AG20443 (cell line): ENCODE measurements around the gene NMNAT3.
"Not testable (repeated sequence)": the region's sequence is repeated elsewhere in the genome, so short reads cannot be mapped to it uniquely, and the experiment has no call there.

Source experiments
- DNase-seq: peaks from one replicate; pipeline ENCODE4 v3.0.0; 2012; ENCODE audit warnings: low spot score, mixed read lengths

NMNAT3 gene

DNA sequence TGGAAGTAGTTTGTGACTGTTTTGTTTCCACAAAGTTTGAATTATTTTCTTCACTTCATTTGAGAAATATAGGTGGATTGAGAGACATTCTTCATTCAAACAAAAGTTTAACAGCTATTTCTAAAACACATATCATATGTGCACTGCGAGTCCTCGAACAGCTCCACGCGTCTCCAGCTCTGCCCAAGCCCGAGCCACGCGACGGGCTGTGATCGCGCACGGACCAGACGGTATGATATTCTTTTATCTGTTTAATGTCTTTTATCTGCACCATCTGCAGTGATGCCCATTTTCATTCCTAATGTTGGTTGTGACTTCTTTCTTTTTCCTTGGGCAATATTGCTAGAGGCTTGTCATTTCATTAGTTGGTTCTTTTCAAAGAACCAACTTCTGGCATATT lies 94.1 kb downstream of the NMNAT3 start:
- not testable (repeated sequence) for DNase-seq

DNA sequence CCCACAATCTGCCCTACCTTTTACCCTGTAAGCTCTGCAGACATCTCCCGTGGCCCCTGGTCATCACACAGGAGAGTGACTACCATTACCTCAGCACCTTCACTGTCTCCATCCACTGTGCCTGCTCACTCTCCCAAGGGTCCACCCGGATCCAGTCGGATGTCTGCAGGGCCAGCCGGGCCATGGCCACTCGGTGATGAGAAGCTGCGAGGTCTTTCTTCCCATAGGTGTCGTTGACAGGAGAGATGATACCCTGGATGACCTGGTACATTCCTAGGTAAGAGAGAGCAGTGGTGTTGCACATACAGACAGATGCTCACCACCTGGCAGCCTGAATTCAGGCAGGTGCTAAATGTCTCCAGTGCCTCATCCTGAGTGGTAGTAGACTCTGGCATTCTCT lies 99.0 kb downstream of the NMNAT3 start:
- no peak for DNase-seq

DNA sequence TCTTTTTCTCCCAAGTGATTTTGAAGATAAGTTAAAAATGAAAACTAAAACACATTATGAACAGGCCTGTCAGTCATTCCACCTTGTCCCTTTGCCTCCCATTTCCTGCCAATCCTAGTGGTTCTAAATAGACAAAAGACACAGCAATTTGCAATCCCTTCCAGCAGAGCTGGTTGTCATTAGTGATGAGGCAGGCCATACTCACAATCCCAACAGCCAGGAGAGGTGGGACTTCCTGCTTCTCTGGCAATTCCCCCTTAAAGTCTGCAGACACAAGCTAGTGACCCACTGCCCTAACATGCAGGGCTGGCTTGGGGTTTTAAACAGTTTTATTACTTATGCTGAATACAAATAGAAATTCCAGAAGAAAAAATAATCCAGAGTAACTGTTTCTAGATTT lies 99.9 kb downstream of the NMNAT3 start:
- no peak for DNase-seq

DNA sequence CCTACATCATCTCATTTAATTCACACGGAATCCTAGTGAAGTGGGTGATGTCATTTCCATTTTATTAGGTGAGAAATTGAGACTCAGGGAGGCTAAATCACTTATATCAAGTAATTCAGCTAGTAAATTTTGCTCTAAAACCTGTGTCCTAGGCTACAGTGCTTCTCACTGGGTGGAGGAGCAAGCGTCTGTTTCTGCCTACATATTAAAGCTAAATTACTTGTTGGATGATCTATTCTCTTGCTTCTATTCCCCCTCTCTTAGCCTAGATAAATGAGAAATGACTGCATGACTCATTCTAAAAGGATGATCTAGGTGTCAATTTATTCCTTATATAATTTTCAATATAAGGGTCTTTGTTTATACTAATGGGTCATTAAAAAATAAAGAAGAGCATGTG lies 100.4 kb downstream of the NMNAT3 start:
- no peak for DNase-seq

DNA sequence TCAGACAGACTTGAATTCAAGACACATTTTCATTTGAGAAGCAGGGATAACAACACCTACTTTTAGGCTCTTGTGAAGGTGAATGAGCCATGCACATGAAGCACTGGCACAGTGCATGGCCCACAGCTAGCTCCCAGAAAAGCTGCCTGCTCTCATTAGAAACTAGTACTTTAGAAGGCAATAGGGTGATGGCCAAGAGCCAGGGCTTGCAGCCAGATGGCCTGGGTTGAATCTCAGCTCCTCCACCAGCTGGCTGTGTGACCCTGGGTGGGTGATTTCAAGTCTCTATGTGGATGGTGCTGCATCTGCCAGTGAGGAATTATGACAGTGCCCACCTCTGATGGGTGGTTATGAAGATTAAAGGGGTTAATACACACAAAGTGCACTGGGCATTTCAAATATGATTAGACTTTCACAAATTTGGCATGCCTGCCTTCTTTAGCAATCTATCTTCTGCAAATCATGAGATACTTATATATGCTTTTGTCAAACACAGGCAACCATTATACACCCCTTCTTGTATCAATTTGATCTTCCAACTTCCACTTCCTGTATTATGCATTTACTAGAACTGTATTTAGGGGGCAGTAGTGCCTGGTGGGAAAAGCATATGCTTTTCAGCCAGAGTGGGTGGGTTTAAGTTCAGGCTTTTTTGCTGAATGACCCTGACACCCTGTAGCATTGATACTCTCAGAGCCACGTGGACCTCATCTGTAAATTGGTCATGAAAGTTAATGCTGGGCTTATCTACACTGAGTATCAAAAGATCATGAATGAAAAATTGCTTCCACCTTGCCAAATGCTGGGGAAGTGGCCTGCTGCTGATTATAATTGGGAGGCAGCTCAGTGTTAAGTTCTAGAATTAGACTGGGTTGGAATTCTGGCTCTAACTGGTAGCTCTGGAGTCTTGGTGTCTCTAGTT lies 103.5 kb downstream of the NMNAT3 start:
- DNase-seq: no peak

DNA sequence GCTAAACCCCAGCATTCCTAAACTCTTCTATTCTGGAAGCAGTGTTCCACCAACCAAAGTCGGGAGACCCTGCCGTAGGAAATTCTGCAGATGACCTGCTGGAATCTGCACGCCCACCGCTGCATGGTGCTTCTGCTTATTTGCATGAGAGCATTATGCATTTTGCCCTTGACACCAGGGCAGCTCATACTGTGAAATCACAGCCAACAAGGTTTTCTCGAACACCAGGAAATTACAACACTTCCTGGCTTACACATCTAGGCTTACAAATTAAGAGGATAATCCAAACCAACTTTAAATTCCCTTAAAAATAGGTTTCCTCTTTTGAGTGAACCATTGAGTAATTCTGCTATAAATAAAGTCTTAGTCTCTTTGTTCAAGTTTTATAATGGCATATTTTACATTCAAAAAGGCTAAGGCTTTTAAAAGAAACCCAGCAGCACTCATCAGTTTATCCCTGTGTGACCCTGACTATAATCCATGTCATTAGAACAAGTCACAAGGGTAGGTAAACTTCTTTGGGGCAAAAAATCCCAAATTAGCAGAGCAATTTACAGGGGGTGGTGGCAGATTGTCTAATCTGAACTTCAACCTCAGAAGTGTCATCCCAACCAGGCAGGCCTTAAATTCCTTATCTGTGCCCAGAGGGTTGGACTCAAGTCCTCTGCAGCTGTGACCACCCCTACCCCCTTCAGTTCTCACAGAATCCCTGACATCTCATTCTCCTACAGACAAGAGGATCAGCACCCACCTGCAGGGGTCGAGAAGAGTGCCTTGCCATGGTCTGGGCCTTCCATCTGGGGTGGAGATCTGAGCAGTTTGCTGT lies 104.7 kb downstream of the NMNAT3 start:
- no peak for DNase-seq

DNA sequence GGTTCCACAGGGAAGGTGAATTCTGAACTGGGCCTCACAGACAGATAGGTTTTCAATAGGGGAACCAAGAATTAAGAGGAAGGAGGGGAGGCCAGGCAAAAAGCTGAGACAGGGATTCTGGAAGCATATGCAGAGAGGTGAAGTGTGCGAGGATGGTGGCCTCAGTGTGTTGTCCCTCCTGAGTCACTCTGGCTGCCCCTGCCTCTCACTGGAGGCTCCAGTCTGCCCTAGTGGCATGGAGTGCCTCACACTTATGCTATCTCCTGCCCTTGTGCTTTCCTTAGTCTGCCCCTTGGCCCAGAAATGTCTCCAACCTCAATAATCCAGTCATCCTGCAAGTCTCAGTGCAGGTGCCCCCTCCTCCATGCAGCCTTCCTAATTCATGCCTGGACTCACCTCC lies 106.1 kb downstream of the NMNAT3 start:
- no peak for DNase-seq

DNA sequence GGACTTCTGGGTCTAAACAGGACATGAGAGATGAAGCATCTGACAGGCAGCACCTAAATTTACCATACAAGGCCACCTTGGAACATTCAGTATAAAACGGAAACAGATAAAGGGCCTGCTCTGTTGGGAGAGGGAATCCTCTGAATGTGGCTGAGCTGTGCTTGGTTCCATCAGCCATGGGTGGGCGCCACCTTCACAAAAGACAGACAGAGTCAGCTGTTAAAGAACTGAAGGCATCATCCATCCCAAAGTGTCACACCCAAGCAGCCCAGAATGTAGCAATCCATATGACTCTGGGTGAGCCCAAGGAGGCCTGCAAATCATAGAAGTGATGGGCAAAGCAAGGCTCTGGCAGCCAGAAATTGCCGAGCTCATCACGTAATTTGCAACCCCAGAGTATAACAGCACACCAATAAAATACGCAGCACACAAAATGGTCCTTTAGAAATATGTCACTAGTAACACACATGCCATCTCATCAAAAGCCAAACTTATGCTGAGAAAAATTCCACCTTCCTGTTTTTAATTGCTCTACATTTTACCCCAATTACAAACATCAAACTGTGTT lies 113.4 kb downstream of the NMNAT3 start:
- DNase-seq: no peak

DNA sequence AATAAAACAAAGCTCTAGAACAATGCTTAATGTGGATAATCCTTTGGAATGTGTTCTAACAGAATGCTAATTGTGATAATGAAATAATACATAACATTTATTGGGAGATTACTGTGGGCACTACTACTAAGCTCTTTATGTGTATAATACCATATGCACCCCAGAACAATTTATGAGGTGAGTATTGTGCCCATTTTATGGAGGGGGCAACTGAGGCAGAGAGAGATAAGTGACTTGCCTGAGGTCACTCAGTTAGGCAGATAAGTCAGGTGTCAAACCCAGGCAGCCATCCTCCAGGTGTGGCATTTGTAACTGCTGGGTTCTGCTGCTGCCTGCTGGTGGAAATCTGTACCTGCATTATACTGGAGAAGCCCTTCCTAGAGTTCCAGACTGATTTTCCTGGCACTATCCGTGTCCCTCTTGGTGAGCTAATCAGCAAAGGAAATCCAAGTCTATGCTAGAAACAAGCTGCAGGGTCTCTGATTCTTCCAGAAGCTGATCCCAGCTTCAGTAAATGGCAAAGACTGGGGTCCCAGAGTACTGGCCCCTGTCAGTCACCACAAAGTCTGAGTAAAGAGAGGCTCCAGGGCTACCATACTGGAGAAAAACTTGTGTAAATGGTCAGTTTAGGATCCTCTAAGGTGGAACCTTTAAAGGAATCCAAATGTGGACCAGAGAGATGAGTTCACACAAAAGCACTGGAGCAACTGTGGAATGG lies 115.7 kb downstream of the NMNAT3 start:
- peak; percentile 55 for DNase-seq

DNA sequence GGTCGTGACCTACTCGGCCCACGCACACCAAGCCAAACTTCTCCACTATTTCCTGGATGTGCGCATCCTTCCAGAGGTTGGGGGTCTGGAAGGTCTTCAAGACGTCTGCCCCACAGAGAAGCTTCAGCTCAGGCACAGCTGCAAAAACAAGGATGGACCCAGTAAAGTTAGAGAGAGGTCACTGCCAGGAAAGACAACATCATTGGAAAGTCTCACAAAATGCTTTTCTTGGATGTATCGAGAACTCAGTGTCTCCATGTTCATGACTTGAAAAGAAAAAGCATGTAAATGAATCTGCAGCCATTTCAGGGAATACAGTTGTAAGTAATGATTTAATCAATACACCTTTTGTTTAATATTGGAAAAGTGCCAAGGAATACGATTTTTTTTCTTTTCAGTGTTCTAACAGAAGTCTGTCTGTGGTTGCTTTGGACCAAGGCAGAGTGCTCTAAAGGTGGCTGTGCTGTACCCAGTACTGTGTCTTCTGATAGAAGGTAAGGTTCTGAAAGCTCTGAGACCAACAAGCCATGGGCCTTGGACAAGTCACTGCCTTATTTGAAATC lies 116.4 kb downstream of the NMNAT3 start:
- no peak for DNase-seq

DNA sequence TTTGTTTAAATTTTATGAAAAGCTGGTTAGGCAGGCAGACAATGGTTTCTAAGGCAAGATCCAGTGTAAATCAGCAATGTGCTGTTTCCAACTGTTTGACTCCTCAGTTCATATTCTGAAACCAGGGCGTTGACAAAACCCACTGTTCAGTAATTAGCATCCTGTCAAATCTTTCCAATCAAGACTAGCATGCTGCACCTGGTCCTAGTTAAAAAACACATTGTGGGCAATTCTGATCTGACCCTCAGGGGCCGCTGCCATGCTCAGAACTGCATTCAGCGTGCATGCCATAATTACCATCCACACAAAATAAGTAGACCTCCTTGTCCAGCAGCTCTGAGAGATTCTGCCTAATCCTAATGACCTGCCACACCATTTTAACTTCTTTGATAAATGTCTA lies 117.4 kb downstream of the NMNAT3 start:
- no peak for DNase-seq

DNA sequence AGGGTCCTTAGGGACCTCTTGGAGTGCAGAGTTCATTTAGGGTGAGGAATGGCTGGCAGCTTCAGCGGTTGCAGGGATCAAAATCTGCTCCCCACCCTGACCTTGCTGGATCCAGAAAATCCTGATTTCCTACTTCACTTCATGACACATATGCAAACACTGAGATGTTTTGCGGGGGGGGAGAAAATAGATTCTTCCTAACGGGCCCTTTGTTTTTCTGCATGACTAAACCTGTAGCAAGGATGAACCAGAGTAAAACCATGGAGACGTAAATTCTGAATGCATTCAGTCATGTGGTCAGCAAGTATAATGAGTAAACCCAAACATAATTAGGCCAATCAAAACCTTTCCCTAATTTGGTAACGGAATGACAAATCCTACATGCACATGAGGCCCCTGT lies 118.2 kb downstream of the NMNAT3 start:
- no peak for DNase-seq

DNA sequence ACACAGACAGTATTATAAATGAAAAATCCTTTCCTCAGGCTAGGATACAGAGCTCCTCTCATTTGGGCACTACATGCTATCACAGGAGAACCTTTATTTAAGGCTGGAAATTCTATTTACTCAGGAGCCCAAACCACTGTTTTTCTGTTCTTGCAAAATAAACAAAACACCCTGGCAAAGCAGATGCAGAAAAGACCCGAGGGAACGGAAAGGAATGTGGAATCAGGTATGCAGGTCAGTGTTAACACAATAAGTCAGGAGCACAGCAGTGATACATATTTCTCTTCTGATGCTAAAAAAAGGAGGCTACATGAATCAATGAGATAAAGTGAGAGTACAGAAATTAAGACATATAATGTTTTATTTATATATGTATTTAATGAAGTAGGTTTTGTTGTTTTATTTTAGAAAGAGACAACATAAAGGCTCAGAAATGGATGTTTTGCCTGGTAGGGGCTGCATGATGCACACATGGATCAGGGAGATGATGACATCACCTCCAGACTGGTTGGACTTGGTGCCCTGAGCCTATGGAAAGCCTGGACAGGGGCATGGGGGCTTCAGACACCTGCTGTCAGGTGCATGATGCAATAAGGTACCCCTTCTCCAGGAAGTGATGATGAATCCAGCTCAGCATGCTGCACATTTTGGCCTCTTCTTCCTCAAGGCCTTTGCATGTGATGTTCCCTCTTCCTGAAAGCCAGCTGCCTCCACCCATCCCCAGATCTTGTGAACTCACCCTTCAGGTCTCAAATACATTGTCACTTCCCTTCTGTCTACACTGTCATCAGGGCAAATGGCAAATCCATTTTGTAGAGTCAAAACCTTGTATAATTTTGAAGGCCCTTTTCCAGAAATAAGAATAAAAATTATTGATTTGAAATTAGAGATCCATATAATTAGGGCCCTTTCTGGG lies 119.2 kb downstream of the NMNAT3 start:
- DNase-seq: no peak

DNA sequence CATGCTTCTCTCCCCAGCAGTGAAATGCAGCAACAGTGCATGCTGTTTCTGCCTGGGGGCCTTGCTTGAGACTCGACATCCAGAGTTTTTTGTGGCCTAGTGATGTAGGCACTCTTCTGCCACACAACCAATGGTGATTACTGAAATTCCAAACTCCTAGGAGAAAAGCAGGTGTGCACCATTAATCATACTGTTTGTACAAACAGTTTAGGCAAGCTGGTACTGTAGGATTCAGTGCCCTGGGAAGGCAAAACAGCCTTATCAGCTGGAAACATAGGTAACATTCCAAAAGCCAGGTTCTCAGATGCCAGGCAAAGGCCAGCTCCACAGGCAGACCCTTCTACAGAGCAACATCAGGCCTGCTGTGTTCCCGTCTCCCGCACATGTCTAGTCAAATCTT lies 120.7 kb downstream of the NMNAT3 start:
- DNase-seq: no peak

DNA sequence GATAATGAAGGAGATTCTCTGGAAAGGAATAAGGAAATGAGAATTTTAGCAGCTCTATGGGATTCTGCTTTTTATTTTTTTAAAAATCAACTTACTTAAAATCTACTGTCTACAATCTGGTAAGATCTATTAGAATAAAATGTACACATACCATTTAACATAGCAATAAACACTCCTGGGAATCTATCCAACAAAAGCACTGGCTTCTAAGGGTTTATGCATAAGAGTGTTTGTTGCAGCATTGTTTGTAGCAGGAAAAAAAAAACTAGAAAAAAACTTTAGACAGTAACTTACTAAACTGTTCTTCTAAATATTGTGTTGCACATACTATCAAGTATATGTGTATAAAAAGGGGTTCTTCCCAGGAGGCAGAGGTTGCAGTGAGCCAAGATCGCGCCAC lies 122.5 kb downstream of the NMNAT3 start:
- no peak for DNase-seq

DNA sequence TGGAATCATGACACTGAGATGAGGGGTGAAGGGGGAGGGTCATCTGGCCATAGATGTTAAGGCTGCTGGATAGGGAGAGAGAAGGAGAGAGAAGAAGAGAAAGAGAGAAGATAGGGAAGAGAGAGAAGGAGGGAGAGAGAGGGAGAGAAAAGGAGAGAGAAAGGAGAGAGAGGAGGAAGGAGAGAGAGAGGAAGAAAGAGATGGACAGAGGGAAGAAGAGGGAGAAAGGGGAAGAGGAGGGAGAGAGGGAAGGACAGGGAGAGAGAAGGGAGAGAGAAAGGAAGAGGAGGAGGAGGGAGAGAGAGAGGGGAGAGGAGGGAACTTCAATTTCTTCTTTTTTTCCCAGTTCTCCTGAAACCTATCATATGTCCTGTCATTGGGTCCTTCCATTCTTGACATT lies 123.1 kb downstream of the NMNAT3 start:
- DNase-seq: no peak

DNA sequence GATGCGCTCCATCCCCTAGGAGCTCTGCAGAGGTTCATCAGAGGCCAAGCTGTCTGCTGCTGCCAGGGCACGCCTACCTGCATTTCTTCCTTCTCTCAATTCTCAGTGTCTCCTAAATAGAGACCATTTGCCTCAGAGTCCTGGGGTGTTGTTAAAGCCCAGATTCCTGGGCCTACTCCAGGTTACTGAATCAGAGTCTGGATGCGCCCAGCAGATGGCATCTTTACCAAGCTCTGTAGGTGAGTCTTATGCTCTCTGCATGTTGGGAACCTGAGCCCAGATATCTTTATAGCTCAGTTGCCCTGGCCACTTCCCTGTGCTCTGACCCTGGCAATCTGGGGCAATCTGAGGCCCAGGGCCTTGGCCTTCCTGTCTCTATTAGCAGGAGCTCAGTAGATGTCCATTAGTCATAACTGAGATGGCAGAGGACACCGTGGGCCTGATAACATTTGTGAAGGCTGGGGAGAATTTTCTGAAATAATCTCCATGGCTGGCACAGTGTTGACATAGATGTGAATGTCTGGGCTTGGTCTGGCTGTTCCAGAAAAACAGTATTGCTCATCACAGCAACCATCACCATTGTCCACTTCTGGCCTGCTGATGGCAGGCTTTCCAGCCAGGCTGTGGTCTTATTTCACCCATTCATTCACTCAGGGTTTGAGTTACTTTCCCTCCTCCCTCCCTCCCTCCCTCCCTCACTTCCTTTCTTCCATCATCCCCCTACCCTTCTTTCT lies 125.0 kb downstream of the NMNAT3 start:
- DNase-seq: no peak

DNA sequence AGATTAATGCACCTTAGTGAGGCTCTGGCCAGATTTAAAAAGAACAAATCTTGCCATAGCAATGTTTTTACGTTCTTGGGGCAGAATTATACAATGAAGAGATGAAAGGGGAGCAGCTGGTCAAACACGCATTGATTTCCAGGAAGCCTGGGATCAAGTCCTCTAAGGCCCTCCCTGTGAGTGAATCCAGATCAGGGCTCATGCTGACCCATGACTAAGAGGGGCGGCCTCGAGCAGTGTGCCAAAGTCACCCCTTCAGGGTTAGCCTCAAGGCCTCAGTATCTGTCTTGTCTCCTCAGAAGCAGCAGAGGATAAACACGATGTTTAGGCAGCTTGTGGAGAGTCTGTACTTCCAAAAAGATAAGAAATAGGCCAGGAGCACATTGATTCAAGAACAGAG lies 129.0 kb downstream of the NMNAT3 start:
- no peak for DNase-seq

DNA sequence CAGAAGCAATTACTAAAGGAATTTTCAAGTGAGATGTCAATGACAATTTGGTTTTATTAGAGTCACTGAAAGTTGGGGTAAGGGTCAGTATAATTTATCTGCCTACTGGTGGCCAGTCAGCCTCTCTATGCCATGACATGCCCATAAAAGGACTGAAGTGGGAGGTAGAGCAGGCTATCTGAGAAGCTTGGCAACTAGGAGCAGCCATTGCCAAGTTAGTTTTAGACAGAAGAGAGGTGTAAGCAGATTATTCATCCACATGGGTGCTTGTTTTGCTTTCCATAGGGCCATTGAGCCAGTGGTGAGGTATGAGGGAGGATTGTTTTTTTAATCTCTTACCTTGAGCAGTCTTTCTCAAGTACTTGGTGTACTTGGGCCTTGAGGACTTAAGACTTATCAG lies 130.1 kb downstream of the NMNAT3 start:
- DNase-seq: no peak

DNA sequence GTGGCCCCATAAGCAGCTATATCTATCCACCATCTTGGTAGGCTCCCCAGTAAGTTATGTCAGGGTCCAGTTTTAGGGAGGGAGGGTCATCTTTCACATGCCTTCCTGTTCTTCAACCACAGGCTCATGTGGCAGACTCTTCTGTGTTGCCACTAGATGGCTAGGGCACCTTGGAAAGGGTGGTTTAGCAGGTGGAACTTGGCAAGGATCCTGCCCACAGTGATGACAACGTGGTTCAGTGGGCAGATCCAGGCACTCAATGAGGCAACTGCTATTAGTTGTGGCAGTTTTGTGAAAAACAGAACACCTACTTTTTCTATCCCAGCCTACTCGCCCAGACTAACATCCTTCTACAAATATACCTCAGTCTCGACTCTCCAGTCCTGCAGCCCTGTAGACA lies 131.0 kb downstream of the NMNAT3 start:
- DNase-seq: no peak
